TTC549 (cell line): Measurements from ENCODE around the gene TARDBP.
"Not testable (repeated sequence)": the region's sequence is repeated elsewhere in the genome, so short reads cannot be mapped to it uniquely, and the experiment has no call there.

Experiments
- FAIRE-seq: peaks from 2 replicates; lab custom pipeline; 2012; peaks lifted over from hg19 to GRCh38; lab: Jason Lieb, UNC

TARDBP gene

DNA sequence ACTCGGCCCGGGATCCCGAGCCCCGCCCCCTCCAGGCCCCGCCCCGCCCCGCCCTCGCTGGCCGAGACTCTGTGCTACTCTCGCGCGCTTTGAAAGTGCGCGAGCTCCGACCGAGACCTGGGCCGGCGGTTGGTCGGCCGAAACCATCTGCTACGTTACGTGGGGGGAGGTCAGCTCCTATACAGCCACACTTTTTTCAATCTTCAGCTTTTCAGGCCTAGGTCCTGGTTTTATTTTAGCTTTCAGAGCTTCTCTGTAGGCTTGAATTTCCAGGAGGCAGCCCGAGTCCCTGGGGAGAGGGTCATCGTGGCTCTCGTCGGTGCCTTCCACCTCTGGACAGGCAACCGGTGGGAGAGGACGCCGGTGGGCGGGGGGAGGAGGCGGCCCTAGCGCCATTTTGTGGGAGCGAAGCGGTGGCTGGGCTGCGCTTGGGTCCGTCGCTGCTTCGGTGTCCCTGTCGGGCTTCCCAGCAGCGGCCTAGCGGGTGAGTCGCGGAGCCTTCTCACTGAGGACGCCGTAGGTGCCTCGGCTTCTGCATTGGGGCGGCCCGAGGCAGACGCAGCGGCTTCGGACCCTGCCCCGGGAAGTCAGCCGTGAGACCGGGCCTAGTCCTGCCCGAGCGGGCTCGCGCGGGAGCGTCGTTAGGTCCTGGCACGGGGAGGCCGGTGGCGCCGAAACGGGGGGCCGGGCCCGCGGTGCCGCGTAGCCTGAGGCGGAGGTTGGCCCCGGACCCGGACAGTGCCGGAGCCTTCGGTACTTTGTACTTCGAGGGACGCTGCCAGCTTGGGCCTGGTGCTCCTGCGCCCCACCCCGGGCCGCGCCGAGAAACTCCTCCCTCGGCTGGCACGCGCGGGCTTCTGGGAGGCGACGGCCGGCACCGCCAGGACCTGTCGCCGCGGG lies at the start of gene TARDBP:
TSS of gene TARDBP (plus strand) at position 395 of the 900 bp plus-strand sequence. CDS start 1,074 bp downstream, outside the sequence.
- FAIRE-seq = no peak

DNA sequence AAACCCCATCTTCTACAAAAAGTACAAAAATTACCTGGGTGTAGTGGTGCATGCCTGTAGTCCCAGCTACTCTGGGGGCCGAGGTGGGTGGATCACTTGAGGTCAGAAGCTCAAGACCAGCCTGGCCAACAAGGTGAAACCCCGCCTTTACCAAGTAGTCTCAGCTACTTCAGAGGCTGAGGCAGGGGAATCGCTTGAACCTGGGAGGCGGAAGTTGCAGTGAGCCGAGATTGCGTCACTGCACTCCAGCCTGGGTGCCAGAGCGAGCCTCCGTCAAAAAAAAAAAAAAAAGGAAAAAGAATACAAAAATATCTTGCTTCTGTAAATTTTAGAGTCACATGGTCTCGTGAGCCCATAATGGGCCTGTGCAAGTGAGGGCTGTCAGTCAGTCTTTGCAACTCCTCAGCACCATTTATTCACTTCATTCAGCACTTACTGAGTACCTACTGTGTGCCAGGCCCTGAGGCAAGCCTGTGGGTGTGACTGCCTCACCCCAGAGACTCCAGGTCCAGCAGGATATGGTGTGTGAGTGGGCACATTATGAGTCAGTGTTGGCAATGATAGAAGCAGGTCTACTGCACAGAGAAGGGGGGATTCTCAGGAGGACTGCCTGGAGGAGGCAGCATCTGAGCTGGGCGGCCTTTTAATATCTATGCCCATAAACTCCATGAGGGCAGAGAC lies 46.8 kb upstream of the TARDBP start:
- no peak for FAIRE-seq

DNA sequence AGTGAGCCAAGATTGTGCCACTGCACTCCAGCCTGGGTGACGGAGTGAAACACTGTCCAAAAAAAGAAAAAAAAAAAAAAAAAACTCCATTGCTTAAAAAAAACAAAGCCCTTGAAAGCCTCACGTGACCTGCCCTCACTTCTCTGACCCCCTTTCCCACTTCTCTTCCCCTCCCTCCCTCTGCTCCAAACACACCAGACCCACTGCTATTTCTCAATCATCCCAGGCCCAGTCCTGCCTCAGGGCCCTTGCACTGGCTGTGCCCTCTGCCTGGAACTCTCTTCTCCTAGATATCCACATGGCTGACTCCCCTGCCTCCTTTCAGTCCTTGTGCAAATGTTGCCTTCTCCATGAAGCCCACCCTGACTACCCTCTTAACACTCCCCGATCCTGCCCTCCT lies 45.4 kb upstream of the TARDBP start:
- no peak for FAIRE-seq

DNA sequence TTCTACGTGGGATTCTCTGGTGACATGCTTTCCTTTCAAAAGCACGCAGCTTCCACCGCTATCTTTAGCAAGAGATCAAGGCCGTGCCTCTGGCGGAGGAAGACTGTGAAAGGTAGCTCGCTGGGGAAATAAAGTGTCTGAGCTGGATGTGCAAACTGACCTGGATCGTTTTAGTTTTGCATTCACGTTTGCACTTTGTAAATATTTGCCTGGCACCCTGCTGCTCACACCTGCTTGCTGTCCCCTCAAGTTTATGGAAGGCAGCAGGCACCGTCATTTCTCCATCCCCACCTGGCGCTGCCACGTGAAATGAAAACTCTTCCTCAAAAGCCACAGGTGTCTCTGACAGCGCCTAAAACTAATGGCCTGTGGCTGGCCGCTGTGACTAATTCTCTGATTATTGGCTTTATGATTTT lies 44.0 kb upstream of the TARDBP start:
- FAIRE-seq = no peak

DNA sequence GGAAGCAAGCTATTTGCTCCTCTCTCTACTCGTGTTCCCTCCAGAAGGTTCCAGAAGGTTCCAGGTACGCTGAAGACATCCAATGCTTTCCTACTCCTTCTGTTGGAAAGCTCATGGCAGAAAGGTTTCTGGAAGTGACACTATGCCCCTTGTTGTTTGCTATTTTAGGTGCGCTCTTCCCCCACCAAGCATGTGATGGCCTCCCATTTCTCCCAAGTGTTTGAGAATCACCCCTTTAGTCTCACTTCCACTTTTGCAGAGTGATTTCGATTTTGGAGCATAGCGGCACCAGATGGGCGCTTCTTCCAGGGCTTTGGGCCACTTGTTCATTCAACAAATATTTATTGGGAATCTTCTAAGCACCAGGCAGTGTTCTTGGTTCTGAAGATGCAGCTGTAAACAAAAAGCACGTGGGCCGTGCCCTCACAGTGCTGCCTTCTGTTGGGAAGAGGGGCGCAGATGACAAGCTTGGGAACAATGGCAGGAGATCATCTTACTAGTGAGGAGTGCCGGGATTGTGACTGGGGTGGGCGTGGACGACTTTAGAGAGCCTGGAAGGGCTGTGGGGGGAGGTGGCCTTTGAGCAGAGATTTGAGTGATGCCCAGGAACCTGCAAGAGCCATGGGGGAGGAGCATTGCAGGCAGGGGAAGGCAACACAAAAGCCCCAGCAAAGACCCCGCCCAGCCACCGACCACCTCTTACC lies 43.0 kb upstream of the TARDBP start:
- no peak for FAIRE-seq

DNA sequence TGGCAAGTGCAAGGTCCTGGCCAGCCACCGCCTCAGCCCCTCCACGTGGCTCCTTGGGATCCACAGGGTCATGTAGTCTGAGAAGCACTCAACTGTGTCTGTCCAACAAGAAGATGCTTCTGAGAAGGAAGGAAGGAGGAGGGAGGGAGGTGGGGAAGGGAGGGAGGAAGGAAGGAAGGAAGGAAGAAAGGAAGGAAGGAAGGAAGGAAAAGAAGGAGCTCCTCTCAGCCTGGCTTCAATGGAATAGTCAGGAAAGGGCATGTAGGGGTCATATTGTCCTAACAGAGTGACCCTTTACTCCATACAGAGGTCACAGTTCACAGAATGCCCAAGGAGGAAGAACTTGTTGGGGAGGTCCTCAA lies 42.5 kb upstream of the TARDBP start:
- FAIRE-seq = no peak

DNA sequence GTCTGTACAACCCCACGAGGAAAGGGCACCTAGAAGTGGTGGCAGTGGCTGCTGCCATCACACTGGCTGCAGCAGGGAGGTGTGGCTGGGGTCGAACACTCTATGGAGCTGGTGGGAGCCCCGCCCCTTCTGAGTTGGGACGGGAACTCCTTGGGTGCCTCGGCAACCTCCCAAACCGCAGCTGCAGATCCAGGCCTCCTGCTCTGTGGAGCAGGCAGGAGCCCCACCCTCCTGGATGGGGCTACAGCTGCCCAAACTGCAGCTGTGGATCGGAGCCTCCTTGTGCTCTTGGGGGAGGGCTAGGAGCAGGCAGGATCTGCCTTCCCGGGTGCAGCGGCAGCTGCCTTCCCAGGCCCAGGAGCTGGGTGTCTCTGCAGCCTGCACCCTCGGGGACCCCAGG lies 38.9 kb upstream of the TARDBP start:
- no peak for FAIRE-seq

DNA sequence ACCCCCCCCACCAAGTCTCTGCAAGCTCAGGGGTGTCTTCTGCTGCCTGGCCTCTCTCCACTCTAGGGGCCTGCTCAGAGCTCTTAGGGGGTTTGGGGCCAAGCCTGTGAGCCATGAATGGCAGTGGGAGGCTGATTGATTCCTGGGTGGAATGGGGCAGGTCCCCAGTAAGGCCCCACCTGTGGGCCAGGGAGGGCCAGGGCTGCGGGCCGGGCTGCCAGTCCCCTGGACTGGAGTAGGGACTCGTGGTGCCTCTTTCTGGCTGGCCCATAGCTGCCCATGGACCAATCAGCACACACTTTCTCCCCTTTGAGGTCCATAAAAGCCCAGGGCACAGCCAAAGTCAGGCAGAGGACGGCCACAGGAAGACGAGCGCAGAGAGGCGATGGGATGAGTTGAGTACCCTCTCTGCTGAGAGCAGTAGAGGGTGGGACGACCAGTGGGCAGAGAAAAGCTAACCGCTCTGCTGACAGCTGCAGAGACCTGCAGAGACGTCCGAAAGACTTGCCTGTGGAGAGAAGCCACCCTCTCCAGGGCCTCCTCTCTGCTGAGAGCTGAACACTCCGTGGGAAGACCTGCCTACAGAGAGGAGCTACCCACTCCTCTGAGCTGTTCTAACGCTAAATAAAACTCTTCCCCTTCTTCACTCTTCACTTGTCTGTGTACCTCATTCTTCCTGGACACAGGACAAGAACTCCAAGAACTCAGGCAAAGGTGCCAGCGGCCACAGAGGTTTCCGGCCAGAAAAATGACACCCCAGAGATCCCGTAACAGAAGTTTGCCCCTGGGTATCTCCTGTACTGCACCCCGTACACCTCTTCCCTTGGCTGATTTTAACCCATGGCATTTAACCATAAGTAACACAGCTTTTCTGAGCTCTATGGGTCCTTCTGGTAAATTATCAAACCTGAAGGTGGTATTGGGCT lies 38.2 kb upstream of the TARDBP start:
- FAIRE-seq = no peak

DNA sequence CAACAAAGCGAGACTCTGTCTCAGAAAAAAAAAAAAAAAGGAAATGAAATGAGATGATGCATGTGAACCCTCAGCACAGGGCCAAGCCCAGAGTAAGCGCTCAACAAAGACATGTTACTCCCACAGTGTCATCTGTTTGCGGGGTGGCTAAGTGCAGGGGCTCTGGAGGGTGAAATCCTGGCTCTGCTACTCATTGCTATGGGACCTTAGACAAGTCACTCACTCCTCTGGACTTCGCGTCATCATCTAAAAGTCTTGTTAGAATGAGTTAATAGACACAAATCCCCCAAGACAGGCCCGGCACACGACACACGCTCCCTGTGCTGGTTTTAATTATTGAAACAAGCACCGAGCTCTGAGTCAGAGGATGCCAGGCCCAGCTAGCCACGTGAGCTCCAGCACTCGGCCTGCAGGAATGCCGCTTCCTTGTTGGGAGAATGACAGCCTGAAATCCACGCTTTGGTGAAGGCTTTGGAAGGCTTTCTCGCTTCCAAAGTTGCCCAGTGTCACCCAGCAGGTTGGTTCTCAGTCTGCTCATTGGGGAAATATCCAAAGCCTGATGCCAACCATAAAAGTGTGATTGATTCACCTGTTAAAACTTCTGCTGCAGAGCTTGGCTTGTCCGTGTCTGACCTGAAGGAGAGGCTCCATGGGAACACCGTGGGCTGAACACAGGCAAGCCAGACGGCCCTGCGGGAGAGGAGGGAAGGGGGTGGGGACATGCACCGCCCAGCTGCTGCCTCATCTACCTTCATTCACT lies 36.7 kb upstream of the TARDBP start:
- FAIRE-seq = no peak

DNA sequence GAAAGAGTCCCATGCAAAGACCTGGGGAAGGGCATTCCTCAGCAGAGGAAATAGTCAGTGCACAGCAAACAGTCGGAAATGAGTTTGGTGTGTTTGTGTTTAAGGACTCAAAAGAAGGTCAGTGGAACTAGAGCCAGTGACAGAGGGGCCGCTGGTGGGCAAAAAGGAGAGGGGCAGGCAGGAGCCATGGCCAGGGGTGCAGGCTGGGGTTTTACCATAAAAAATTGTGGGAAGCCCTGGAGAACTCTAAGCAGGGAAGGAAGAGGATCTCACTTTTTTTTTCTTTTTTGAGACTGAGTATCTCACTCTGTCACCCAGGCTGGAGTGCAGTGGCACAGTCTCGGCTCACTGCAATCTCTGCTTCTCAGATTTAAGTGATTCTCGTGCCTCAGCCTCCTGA lies 33.7 kb upstream of the TARDBP start:
- FAIRE-seq = no peak

DNA sequence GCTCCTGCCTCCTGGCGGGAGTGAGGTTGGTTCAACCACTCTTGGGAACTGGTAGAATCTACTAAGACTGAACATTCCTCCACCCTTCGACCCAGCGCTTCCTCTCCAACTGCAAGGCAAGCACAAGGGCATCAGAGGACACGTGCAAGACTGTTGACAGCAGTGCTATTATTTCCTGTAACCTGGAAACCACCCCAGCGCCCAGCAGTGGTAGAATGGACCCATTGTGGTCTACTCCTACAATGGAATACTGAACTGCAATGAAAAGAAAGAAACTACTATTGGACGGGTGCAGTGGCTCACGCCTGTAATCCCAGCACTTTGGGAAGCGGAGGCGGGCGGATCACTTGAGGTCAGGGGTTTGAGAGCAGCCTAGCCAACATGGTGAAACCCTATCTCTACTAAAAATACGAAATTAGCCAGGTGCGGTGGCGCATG lies 33.0 kb upstream of the TARDBP start:
- FAIRE-seq = no peak

DNA sequence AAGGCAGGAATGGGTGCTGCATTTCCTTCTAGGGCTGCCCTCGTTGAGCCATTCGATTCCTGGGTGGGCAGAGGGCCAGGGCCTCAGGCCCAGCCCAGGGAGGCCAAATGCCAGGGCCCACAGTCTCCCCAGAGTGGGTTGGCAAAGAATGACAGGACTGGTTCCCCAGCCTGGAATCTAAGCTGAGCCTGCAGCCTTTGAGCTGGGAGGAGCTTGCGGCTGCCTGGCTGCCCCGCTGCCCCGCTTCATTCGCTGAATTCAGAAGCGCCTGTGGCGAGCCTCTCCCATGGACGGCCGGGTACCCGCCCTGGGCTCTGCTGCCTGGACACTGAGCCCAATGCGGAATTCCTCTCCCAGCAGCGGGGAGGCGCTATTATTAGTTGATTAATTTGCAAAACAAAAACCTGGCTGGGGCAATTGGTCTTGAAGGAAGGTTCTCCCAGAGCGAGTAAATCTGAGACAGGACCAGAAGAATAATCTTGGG lies 32.3 kb upstream of the TARDBP start:
- FAIRE-seq = no peak

DNA sequence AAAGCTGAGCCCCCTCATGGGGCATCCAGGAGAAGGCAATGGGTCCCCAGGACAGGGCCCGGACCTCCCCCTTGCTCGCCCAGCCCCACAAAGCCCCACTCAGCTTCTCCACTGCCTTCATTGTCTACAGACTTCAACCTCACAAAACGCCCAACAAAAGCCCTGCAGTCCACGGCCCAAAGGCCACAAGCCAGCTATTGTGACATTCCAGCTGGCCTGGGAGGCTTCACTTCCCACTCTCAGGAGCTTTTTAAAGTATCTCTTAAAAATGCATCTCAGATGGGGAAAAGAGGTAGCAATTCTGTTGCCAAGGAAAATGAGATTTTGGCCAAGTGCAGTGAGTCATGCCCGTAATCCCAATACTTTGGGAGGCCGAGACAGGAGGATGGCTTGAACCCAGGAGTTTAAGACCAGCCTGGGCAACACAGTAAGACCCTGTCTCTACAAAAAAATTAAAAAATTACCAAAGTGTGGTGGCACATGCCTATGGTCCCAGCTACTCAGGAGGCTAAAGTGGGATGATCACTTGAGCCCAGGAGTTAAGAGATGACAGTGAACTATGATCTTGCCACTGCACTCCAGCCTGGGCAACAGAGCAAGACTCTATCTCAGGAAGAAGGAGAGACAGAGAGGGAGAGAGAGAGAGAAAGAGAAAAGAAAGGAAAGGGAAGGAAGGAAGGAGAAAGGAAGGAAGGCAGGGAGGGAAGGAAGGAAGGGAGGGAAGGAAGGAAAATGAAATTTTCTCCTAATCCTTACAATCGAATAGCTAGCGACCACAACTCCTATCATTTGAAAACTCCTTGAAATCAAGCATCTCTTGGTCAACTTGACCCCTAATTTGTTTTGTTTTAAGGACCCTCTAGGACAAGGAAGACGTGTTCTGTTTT lies 31.4 kb upstream of the TARDBP start:
- FAIRE-seq = no peak

DNA sequence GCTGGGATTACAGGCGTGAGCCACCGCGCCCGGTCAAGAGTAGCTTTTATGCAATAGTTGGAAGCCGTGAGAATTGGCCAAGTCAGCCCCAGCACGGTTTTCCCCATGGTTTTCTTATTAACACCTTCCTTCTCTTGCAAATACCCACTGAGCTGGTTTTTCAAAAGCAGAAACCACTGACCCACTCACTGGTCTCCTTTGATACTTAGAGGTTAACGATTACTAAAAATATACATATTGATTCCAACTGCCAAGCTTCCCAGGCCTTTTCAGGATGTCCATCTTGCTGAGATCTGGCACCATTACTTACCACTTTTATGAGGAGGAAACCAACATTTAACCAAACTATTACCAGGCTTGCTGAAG lies 25.9 kb upstream of the TARDBP start:
- no peak for FAIRE-seq

DNA sequence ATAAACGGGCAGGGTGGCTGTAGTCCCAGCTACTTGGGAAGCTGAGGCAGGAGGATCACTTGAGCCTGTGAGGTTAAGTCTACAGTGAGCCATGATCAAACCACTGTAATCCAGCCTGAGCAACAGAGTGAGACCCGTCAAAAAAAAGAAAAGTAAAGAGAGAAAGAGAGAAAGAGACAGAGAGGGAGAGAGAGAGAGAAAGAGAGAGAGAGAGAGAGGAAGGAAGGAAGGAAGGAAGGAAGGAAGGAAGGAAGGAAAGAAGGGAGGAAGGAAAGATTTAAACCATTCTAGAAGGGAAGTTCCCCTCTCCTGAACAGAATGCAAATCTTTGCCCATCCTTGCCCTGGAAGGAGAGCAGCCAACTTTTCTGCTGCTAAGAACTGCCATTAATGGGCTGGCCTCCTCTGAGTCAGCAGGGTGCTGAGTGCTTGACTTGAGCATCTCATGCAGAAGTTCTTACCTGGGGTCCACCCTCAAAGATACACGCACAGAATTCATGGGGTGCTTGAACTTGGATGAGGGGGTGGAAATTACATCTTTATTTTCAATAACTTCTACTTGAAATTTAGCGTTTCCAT lies 24.5 kb upstream of the TARDBP start:
- no peak for FAIRE-seq

DNA sequence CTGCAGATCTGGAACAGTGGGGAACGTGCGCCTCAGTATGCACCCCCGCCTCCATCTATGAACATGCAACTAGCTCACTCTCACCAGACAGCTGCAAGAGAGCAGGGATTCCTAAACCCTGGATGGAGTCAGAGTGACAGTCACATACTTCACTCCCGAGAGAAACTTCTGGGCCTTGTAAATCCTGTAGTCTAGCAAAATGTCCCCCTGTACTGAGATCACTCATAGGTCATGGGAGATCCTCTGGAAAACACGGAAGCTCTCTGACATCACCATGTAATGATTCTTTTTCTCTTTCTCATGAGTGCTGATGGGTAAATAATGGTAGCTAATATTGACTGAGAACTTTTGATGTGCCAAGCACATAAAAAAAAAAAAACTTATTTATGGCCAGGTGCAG lies 23.4 kb upstream of the TARDBP start:
- FAIRE-seq = no peak

DNA sequence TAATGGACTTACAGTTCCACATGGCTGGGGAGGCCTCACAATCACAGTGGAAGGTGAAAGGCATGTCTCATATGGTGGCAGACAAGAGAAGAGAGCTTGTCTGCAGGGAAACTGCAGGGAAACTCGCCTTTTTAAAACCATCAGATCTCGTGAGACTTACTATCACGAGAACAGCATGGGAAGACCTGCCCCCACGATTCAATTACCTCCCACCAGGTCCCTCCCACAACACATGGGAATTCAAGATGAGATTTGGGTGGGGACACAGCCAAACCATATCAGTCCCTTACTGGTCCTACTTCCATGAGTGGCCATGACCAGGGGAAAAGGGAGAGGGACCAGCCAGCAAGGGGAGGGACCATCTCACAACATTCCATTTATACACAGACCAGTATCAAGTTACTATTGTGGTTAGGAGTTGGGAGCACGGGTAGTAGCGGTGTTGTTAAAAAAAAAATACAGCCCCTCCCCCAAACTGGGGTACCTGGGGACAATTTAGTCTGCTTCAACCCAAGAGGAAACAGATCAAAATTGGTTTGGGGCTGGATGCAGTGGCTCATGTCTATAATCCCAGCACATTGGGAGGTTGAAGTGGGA lies 22.4 kb upstream of the TARDBP start:
- not testable (repeated sequence) for FAIRE-seq

DNA sequence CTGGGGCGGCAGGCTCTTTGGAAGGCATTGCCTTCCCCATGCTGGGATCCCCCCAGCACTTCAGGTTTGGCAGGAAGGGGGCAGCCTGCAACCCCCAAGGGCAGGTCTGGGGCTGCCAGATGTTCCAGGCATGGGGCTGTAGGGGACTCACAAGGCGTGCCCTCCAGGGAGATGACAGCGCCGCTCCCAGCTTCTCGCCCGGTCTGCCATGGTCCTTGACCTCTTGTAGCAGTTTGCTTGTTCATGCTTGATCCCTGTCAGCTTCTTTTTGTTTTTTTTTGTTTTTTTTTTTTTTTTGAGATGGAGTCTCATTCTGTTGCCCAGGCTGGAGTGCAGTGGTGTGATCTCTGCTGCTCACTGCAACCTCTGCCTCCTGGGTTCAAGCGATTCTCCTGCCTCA lies 21.6 kb upstream of the TARDBP start:
- no peak for FAIRE-seq

DNA sequence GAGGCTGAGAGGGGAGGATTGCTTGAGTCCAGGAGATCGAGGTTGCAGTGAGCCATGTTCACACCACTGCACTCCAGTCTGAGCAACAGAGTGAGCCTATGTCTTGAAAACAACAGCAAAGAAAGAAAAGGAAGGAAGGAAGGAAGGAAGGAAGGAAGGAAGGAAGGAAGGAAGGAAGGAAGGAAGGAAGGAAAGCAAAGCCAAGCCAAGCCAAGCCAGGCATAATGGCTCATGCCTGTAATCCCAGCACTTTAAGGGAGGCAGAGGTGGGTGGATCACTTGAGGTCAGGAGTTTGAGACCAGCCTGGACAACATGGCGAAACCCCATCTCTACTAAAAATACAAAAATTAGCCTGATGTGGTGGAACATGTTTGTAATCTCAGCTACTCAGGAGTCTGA lies 20.4 kb upstream of the TARDBP start:
- not testable (repeated sequence) for FAIRE-seq
